Endothelial cell of umbilical vein (primary cell): ENCODE measurements around the gene H2BK1. TPM values are rescaled to one million over a fixed set of nuclear protein-coding genes. Genes with fewer than 3 reads are reported as not detected.

Source experiments
- BruUV-seq: library from RNA; stranded (reverse); fragments of 400-500 nt; replicated peaks from 2 replicates; lab custom pipeline; 2021; lab: Mats Ljungman, UMichigan
- CTCF ChIA-PET: fragments of 300-600, 350-600 bp; sonication (Branson Sonifier 250); formaldehyde crosslinking; loops from one replicate; lab custom pipeline; 2021; ENCODE audit warnings: antibody characterized with exemption, inconsistent platforms; lab: Charles Lee
- POLR2A ChIA-PET: fragments of 300-600, 350-600 bp; sonication (Branson Sonifier 250); formaldehyde crosslinking; loops from one replicate; lab custom pipeline; 2021; ENCODE audit warnings: antibody characterized with exemption, inconsistent platforms; lab: Charles Lee
- DNase-seq: peaks from one replicate; pipeline ENCODE4 v3.0.0-alpha.2; 2011; ENCODE audit warnings: low read depth, low spot score
- FAIRE-seq: peaks from 2 replicates; lab custom pipeline; 2011; peaks lifted over from hg19 to GRCh38; lab: Jason Lieb, UNC
- H2AFZ ChIP-seq: 2 replicates; pipeline ENCODE4 v1.6.0; 2012; ENCODE audit warnings: low read depth, low read length, control low read depth, inconsistent platforms
- H3K27ac ChIP-seq: 2 replicates; pipeline ENCODE4 v1.5.1; 2011; ENCODE audit warnings: low read depth, mild to moderate bottlenecking, control low read depth, low read length, moderate library complexity; ENCODE audit not compliant: insufficient read depth
- H3K27me3 ChIP-seq, 2 experiments: 2 replicates each; pipeline versions ENCODE4 v1.6.0 to v1.6.1; 2011; ENCODE audit warnings: low read length in 2 of 2, mixed read lengths in 1 of 2; ENCODE audit not compliant: control insufficient read depth in 2 of 2, insufficient read depth in 2 of 2
- H3K36me3 ChIP-seq, 2 experiments: 2 replicates in 1 of 2; 3 replicates in 1 of 2; pipeline ENCODE4 v1.5.1; 2011; ENCODE audit warnings: low read length in 2 of 2, mild to moderate bottlenecking in 1 of 2, moderate library complexity in 1 of 2; ENCODE audit not compliant: control insufficient read depth in 2 of 2, insufficient read depth in 2 of 2; ENCODE audit errors: extremely low read depth in 1 of 2
- H3K4me1 ChIP-seq: 3 replicates; pipeline ENCODE4 v1.5.1; 2011; ENCODE audit warnings: mild to moderate bottlenecking, low read length; ENCODE audit not compliant: control insufficient read depth, insufficient read depth; ENCODE audit errors: extremely low read depth
- H3K4me2 ChIP-seq: 2 replicates; pipeline ENCODE4 v1.6.1; 2011; ENCODE audit warnings: low read length, control low read depth, mixed read lengths; ENCODE audit not compliant: insufficient read depth
- H3K4me3 ChIP-seq, 3 experiments: fragments of 200-600 bp in 1 of 3; sonication (generic), shearing (Covaris generic) in 1 of 3; replicated peaks in 1 of 3; 2 replicates each; pipeline ENCODE4 v1.5.1; 2011 to 2016; ENCODE audit warnings: control low read depth in 3 of 3, low read length in 3 of 3, mild to moderate bottlenecking in 2 of 3, inconsistent platforms in 1 of 3, low read depth in 1 of 3, moderate library complexity in 1 of 3; ENCODE audit not compliant: insufficient read depth in 1 of 3
- H3K79me2 ChIP-seq: 2 replicates; pipeline ENCODE4 v1.6.0; 2012; ENCODE audit warnings: low read length, inconsistent platforms; ENCODE audit not compliant: control insufficient read depth, insufficient read depth
- H3K9ac ChIP-seq: replicated peaks from 2 replicates; pipeline ENCODE3; 2011; ENCODE audit warnings: low read length, control low read depth; ENCODE audit not compliant: insufficient read depth; ENCODE audit errors: extremely low read depth
- H3K9me1 ChIP-seq: replicated peaks from 3 replicates; pipeline ENCODE4 v1.6.0; 2011; ENCODE audit warnings: mild to moderate bottlenecking, low read length; ENCODE audit not compliant: control insufficient read depth, insufficient read depth; ENCODE audit errors: extremely low read depth
- H3K9me3 ChIP-seq: replicated peaks from 2 replicates; pipeline ENCODE4 v1.5.1; 2012; ENCODE audit warnings: low read length, inconsistent platforms; ENCODE audit not compliant: control insufficient read depth, insufficient read depth
- H4K20me1 ChIP-seq: replicated peaks from 2 replicates; pipeline ENCODE3; 2011; ENCODE audit warnings: mild to moderate bottlenecking, low read length; ENCODE audit not compliant: control insufficient read depth, insufficient read depth; ENCODE audit errors: extremely low read depth
- GATA2 ChIP-seq: IDR thresholded peaks from 2 replicates; pipeline ENCODE4 v1.7.0; 2011; ENCODE audit warnings: low read depth, mild to moderate bottlenecking, moderate library complexity, mixed read lengths, low read length; ENCODE audit not compliant: insufficient read length, insufficient read depth
- POLR2AphosphoS5 ChIP-seq: IDR thresholded peaks from 2 replicates; pipeline ENCODE4 v1.6.1; 2012; ENCODE audit warnings: low read depth, mild to moderate bottlenecking, control low read depth, low read length, moderate library complexity; ENCODE audit not compliant: insufficient read depth
- dilution Hi-C: fragments of 300-500 bp; cut with MboI; formaldehyde crosslinking; loops from one replicate; pipeline ENCODE4 v1.15.0; 2019; ENCODE audit warnings: low sequenced_read_pairs; ENCODE audit not compliant: extremely low pct_ligation_motif_present
- intact Hi-C: fragments of 100-400 bp; cut with micrococcal nuclease; formaldehyde crosslinking; loops from one replicate; pipeline ENCODE4 v1.10.0; 2022
- polyA plus RNA-seq, 4 experiments: library from polyadenylated mRNA; depleted of rRNA in 3 of 4; stranded (reverse) in 3 of 4; unstranded in 1 of 4; fragments of >200 nt; gene quantifications; 2 replicates each; pipeline versions ENCODE4 v1.2.1 to v1.2.3, GENCODE V29; 2011 to 2012; ENCODE audit warnings: missing spikeins in 1 of 4
- total RNA-seq: library from RNA; stranded (reverse); gene quantifications from 2 replicates; pipeline ENCODE4 v1.2.3, GENCODE V29; 2021

Gene H2BK1
- total and polyA plus RNA-seq, 2 donors (not counting 3 experiments of a cell fraction or from before 2014, with no cell fraction given), result not detected

DNA sequence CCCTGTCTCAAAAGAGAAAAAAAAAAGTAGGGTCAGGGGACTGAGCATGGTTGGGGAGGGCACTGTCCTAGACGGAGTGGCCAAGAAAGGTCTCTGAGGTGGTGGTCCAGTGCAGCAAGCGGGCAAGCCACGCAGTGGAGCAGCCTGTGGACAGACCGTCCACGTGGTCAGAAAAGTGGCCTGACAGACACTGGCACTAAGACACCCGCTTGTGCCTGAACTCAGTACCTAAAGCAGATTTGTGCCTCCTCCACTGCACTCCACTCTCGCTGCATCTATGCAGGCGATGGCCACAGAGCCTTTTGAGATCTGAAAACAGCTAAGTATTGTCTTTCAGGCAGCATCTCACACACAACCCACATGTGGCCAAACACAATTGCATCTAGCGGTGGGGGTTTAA lies 32.1 kb downstream of the H2BK1 start:
- Histone ChIP-seq H3K4me3 (no peak overlapping the region), H2AFZ (no peak overlapping the region), H3K9me3 (no peaks in the 10 kb centered on the region), H3K4me2 (no peak overlapping the region), H3K9me1 (no peaks in the 10 kb centered on the region), H3K36me3 (no peaks in the 10 kb centered on the region), H3K4me1 (no peaks in the 10 kb centered on the region), H4K20me1 (no peaks in the 10 kb centered on the region), H3K27me3 (peaks cover 3 to 10% of the 10 kb centered on the region in 2 experiments), H3K9ac (no peak overlapping the region), H3K79me2 (no peaks in the 10 kb centered on the region), H3K27ac (no peak overlapping the region)
- no TSS peak for BruUV-seq
- intact Hi-C loops (no loop called here), dilution Hi-C loops (no loop called here)
- no peak for TF ChIP-seq POLR2AphosphoS5
- CTCF ChIA-PET, result interaction anchor here (1.4 to 1.6 kb wide), 3 partner anchors 10 to 54 kb away, joined by 3 to 8 read pairs (median 5); partner anchors contain the start of gene GBX1
- no peak for FAIRE-seq
- POLR2A ChIA-PET, result no interaction called here
- no peak for DNase-seq

DNA sequence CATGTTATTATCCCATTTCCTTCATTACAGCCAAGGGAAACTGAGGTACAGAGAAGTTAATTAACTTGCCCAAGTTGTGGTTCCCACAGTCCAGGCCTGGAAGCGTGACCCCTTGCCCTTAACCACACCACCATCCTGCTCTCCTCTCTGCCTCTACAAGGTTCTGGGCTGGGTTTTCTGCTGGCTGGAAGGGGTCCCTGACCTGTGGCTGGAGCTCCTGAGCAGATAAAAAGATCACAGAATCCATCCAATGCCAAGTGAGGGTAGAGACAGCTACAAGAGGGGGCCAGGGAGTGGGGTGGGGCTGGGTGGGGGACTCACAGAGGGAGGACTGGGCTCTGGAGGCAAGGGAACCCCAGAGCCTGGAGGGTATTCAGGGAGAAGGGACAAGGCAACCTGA lies 33.0 kb downstream of the H2BK1 start:
- H3K4me1 ChIP-seq, result no peaks in the 10 kb centered on the region
- no peak for FAIRE-seq
- dilution Hi-C loops (no loop called here), intact Hi-C loops (no loop called here)
- no peak overlapping the region for H3K4me2 ChIP-seq
- H3K9ac ChIP-seq, result no peak overlapping the region
- no peaks in the 10 kb centered on the region for H3K79me2 ChIP-seq
- H3K9me3 ChIP-seq, result no peaks in the 10 kb centered on the region
- ChIA-PET CTCF (interaction anchor here (0.6 to 2.6 kb wide), 4 partner anchors 15 to 214 kb away, joined by 3 to 6 read pairs (median 4); no protein-coding TSS in a partner anchor), POLR2A (interaction anchor here (0.6 kb wide), 1 partner anchor 33 kb away, joined by 3 read pairs; no protein-coding TSS in a partner anchor)
- H2AFZ ChIP-seq, result no peak overlapping the region
- H3K4me3 ChIP-seq, result no peak overlapping the region
- no peak for DNase-seq
- TF ChIP-seq POLR2AphosphoS5 (no peak), GATA2 (no peak)
- H3K27ac ChIP-seq, result no peak overlapping the region
- no TSS peak for BruUV-seq
- peaks cover 3 to 12% of the 10 kb centered on the region in 2 experiments for H3K27me3 ChIP-seq
- H3K36me3 ChIP-seq, result no peaks in the 10 kb centered on the region
- no peaks in the 10 kb centered on the region for H4K20me1 ChIP-seq
- no peaks in the 10 kb centered on the region for H3K9me1 ChIP-seq
